ENCODE data around the gene POLR1A.

GRCh38 chr2:86075886-86076285 lies 29.8 kb downstream of the POLR1A start:
- no peak for TF ChIP-seq CTCF (IDR thresholded peaks at IDR 0.05; ENCODE audit: low read depth, low read length, missing input control)
- no peak for TF ChIP-seq REST (IDR thresholded peaks at IDR 0.05)
- no peak for TF ChIP-seq JUND (IDR thresholded peaks at IDR 0.05)
